Lower leg skin (tissue), 4 donors: Measurements from ENCODE around the gene TRAPPC4. TPM values are rescaled to one million over a fixed set of nuclear protein-coding genes. Genes with fewer than 3 reads are reported as not detected.

Experiments
- DNase-seq, 2 donors: peaks; one replicate each; pipeline ENCODE4 v3.0.0-alpha.2; 2019; ENCODE audit warnings: low spot score in 2 of 2
- H3K4me3 ChIP-seq: fragments of 200-600 bp; sonication (generic); 2 replicates; pipeline ENCODE4 v1.5.1; 2017; ENCODE audit warnings: mild to moderate bottlenecking, low read depth; ENCODE audit not compliant: poor library complexity, severe bottlenecking
- POLR2A ChIP-seq, 2 donors: fragments of 450-650 bp; IDR thresholded peaks; one replicate each; pipeline ENCODE4 v1.6.1; 2016 to 2017; ENCODE audit warnings: antibody characterized with exemption in 2 of 2, mild to moderate bottlenecking in 1 of 2, moderate library complexity in 1 of 2
- WGBS, 2 donors: methylation state at CpG; one replicate each; pipeline ENCODE4 v1.1.5; 2018; 5-methylcytosine and 5-hydroxymethylcytosine counted together
- intact Hi-C: fragments of 100-400 bp; cut with DNase I; formaldehyde crosslinking; loops from one replicate; pipeline ENCODE4 v1.15.0; 2023; ENCODE audit warnings: low total_unique reads
- total RNA-seq, 4 donors: library from RNA; depleted of rRNA; stranded (reverse); fragments of >200 nt; gene quantifications; one replicate each; pipeline ENCODE4 v1.1.0, GENCODE V29; 2016
- TF ChIP-seq, protein P1 (sequence below), 3 donors: fragments of 450-650 bp; IDR thresholded peaks; one replicate each; pipeline ENCODE4 v1.5.1; 2016; ENCODE audit warnings: antibody characterized with exemption in 3 of 3, mild to moderate bottlenecking in 3 of 3, moderate library complexity in 2 of 3

TRAPPC4 gene
- total RNA-seq, 4 donors from 2014 or later = 40.3 to 53.4 (median 52.2) TPM

DNA sequence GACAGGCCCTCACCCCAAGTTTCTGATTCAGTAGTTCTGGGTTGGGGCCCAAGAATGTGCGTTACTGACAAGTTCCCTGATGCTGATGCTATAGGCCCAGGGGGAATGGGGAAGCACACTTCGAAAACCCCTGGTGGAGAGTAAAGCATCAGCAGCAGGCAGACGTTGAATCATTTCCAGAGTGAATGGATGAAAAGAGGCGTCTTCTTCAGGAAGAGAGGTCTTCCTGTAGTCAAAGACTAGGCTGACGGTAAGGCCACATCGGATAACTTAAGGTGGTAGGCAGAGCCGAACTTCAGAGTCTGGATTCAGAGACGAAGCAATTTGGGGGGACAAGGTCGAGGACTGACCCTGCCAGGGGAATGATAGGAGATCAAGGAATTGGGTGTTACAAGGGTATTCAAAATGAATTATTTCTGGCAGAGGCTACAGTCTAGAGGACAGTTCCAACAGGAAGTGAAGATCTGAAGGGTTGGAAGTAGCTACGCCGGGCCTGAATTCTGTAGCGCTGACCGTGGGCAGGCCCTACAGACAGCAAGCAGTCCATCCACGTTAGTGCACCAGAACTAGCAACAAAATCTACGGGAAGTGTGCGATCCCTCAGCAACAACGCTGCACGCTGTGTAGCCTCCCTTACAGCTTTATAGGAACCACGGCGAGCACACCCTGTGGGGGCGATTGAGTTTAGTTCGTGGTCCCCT, 21.5 kb upstream of the TRAPPC4 start:
- intact Hi-C loops = no loop called here
- TF ChIP-seq, protein P1, sequence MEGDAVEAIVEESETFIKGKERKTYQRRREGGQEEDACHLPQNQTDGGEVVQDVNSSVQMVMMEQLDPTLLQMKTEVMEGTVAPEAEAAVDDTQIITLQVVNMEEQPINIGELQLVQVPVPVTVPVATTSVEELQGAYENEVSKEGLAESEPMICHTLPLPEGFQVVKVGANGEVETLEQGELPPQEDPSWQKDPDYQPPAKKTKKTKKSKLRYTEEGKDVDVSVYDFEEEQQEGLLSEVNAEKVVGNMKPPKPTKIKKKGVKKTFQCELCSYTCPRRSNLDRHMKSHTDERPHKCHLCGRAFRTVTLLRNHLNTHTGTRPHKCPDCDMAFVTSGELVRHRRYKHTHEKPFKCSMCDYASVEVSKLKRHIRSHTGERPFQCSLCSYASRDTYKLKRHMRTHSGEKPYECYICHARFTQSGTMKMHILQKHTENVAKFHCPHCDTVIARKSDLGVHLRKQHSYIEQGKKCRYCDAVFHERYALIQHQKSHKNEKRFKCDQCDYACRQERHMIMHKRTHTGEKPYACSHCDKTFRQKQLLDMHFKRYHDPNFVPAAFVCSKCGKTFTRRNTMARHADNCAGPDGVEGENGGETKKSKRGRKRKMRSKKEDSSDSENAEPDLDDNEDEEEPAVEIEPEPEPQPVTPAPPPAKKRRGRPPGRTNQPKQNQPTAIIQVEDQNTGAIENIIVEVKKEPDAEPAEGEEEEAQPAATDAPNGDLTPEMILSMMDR (IDR thresholded peaks at IDR 0.05) = no peak
- TF ChIP-seq POLR2A (IDR thresholded peaks at IDR 0.05) = no peak
- peak overlapping the region; percentile 76 for H3K4me3 ChIP-seq
- no peak for DNase-seq
- WGBS, 2 donors = 11 to 12% methylated on average over 22 of the region's 22 CpGs

DNA sequence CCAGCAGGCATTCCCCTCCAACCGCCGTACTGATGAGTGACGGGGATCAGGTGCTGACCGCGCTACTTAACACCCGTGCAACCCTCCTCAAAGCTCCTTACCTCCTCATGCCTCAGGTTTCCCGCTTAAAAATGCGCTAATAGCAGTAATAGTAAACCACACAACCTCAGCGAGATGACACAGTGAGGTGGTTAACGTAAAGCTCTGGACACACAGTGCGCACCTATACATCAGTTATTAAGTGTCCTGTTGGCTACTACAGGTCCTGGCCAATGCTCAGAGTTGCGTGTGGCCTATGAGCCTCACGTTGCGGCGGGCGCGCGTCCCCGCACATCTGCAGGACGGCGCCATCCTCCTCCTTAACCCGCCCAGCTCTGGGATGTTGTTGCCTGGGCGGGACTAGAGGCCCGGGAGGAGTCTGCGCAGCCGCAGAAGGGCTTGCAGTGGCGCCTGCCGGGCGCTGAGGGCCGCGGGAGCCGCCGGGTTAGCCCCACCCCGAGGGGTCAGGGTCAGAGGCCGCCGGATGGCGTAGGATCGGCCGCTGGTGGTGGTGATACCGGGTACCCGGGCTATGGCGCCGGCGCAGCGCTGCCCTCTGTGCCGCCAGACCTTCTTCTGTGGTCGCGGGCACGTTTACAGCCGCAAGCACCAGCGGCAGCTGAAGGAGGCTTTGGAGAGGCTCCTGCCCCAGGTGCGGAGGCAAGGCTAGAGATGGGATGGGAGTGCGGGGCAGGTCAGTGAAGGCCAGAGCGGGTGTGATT, 20.8 kb upstream of the TRAPPC4 start, which contains the start of gene CENATAC:
Gene CENATAC (plus strand): TSS at position 512 of the 761 bp plus-strand sequence. CDS start 60 bp downstream, at position 572.
- TF ChIP-seq POLR2A (IDR thresholded peaks at IDR 0.05) = no peak
- TF ChIP-seq, protein P1 (IDR thresholded peaks at IDR 0.05) = no peak
- WGBS, 2 donors = 0 to 1% methylated on average over 25 to 50 of the region's 54 CpGs
- H3K4me3 ChIP-seq = peak within 1 kb of the TSS; percentile 76
- intact Hi-C loops = no loop called here
- peak; percentile 92 to 99 for DNase-seq

DNA sequence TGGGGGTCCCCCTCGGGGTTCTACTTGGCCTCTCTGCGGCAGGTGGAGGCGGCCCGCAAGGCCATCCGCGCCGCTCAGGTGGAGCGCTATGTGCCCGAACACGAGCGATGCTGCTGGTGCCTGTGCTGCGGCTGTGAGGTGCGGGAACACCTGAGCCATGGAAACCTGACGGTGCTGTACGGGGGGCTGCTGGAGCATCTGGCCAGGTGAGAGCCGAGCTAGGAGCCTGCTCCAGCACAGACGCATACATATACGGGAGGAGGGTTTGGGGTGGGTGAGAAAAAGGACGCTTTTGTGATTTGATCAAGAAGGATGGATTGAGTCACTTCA, 20.2 kb upstream of the TRAPPC4 start:
- no peak for DNase-seq
- H3K4me3 ChIP-seq = peak overlapping the region; percentile 76
- 2% methylated on average over 10 to 11 of the region's 19 CpGs for WGBS, 2 donors
- TF ChIP-seq POLR2A (IDR thresholded peaks at IDR 0.05) = no peak
- TF ChIP-seq, protein P1 (IDR thresholded peaks at IDR 0.05) = no peak
- intact Hi-C loops = no loop called here

DNA sequence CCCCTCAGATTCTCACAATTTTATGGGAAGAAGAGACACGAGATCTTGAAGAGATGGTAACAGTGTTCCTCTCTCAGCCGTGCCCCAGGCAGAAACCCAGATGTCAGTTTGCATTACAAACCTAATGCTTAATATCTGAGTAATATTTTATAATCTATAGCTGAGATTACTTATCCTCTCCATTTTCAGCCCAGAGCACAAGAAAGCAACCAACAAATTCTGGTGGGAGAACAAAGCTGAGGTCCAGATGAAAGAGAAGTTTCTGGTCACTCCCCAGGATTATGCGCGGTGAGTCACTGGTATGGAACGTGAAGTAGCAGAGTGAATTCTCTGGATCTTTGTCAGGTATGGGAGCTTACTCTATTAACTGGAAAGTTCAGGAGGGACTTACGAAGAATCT, 19.7 kb upstream of the TRAPPC4 start:
- DNase-seq = no peak
- intact Hi-C loops = no loop called here
- WGBS, 2 donors = 38 to 40% methylated on average over 6 of the region's 6 CpGs
- peak overlapping the region; percentile 76 for H3K4me3 ChIP-seq
- TF ChIP-seq, protein P1 (IDR thresholded peaks at IDR 0.05) = no peak
- no peak for TF ChIP-seq POLR2A (IDR thresholded peaks at IDR 0.05)

DNA sequence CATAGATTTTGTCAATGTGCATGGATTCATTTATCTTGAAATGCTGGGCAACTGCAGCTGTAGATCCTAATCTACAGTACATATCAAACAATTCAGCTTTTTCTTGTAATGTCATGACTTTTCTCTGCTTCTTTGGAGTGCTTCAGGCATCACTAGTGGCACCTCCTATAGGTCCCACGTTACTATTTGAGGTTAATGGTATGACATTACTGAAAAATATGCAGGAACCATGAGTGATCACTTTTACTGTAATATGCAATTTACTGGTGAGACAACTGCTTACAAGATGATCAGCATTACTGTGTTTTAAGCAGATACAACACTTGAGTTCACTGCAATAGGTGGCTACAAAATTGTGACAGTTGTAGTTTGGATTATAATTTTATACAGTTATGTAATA, 17.7 kb upstream of the TRAPPC4 start:
- no peak overlapping the region for H3K4me3 ChIP-seq
- no peak for DNase-seq
- intact Hi-C loops = no loop called here
- WGBS, 2 donors = 35 to 46% methylated on average over 1 of the region's 1 CpG
- TF ChIP-seq, protein P1 (IDR thresholded peaks at IDR 0.05) = no peak
- no peak for TF ChIP-seq POLR2A (IDR thresholded peaks at IDR 0.05)
